Spinal cord (tissue), 10 donors: ENCODE results near the gene XRCC3. TPM values are rescaled to one million over a fixed set of nuclear protein-coding genes. Genes with fewer than 3 reads are reported as not detected.
"Not testable (repeated sequence)": the region's sequence is repeated elsewhere in the genome, so short reads cannot be mapped to it uniquely, and the experiment has no call there.

Experiments
- DNase-seq, 6 donors: peaks; one replicate each; pipeline versions ENCODE4 v3.0.0 to v3.0.0-alpha.2; 2013 to 2015; ENCODE audit warnings: low spot score in 6 of 6, low read depth in 4 of 6
- H3K27ac ChIP-seq: one replicate; pipeline ENCODE4 v1.5.1; 2013; ENCODE audit warnings: low read depth, low read length, control low read depth
- H3K27me3 ChIP-seq: one replicate; pipeline ENCODE4 v1.6.1; 2013; ENCODE audit warnings: low read length; ENCODE audit not compliant: control insufficient read depth, insufficient read depth
- H3K36me3 ChIP-seq: one replicate; pipeline ENCODE4 v1.6.1; 2013; ENCODE audit warnings: low read length; ENCODE audit not compliant: control insufficient read depth, insufficient read depth
- H3K4me1 ChIP-seq: one replicate; pipeline ENCODE4 v1.6.1; 2013; ENCODE audit warnings: low read length; ENCODE audit not compliant: control insufficient read depth, insufficient read depth
- H3K4me3 ChIP-seq: one replicate; pipeline ENCODE4 v1.5.1; 2013; ENCODE audit warnings: low read depth, low read length, control low read depth
- H3K9me3 ChIP-seq: one replicate; pipeline ENCODE4 v1.6.1; 2013; ENCODE audit warnings: low read length; ENCODE audit not compliant: control insufficient read depth, insufficient read depth
- WGBS: methylation state at CpG from one replicate; pipeline ENCODE4 v1.1.5; 2013; ENCODE audit warnings: missing lambda C conversion rate; ENCODE audit not compliant: insufficient coverage; 5-methylcytosine and 5-hydroxymethylcytosine counted together
- polyA plus RNA-seq, 2 donors: library from polyadenylated mRNA; unstranded; fragments of 120-200 nt; gene quantifications; one replicate each; pipeline ENCODE4 v1.2.1, GENCODE V29; 2013; ENCODE audit not compliant: insufficient read length in 2 of 2
- total RNA-seq, 2 donors: library from RNA; depleted of rRNA in 1 of 2; stranded (reverse); fragments of 120-200 nt in 1 of 2; fragments of >200 nt in 1 of 2; gene quantifications; one replicate each; pipeline versions ENCODE4 v1.2.3 to v1.2.4, GENCODE V29; 2013 to 2014
- donor health status: healthy.

The XRCC3 gene
- total and polyA plus RNA-seq, 4 donors: 10.9 to 20.6 (median 13.6) TPM

DNA sequence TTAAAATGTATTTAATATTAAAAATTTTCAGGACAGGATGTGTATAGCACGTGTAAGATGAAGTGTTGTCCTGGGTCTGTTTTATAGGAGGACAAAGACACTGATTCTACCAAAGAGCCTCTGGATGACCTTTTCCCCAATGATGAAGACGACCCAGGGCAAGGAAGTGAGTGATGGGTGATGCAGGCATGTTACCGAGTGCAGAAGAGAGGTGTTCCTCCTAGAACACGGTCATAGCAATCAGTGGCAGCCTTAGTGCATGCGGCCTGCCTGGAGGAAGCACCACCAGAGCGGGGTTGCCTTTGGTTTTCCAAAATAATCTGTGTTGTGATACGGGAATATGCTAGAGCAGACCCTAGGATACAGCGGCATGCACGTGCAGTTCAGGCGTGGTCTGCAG is 53.2 kb downstream of the XRCC3 start:
- no peaks in the 10 kb centered on the region for H3K27me3 ChIP-seq
- 91% methylated on average over 9 of the region's 10 CpGs for WGBS
- no peak overlapping the region for H3K27ac ChIP-seq
- H3K4me1 ChIP-seq: no peaks in the 10 kb centered on the region
- no peaks in the 10 kb centered on the region for H3K9me3 ChIP-seq
- no peak for DNase-seq
- no peak overlapping the region for H3K4me3 ChIP-seq
- H3K36me3 ChIP-seq: peaks cover 80% of the 10 kb centered on the region

DNA sequence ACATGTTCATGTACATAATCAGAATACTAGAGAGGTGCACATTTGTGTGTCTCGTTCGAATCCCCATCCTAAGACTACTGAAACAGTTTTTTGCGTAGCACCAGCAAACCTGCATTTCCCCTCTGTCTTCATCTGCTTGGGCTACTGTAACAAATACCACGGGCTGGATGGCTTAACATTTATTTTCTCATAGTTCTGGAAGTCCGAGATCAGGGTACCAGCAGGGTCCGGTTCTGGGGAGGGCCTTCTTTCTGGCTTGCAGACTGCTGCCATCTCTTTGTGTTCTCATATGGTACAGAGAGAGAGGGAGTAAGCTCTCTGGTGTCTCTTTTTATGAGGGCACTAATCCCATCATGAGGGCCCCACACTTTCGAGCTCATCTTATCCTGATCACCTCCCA is 55.6 kb downstream of the XRCC3 start:
- Histone ChIP-seq H3K27ac (no peak overlapping the region), H3K9me3 (no peaks in the 10 kb centered on the region), H3K4me3 (no peak overlapping the region), H3K36me3 (peaks cover 76% of the 10 kb centered on the region), H3K4me1 (no peaks in the 10 kb centered on the region), H3K27me3 (no peaks in the 10 kb centered on the region)
- no peak for DNase-seq
- 100% methylated on average over 4 of the region's 7 CpGs for WGBS

DNA sequence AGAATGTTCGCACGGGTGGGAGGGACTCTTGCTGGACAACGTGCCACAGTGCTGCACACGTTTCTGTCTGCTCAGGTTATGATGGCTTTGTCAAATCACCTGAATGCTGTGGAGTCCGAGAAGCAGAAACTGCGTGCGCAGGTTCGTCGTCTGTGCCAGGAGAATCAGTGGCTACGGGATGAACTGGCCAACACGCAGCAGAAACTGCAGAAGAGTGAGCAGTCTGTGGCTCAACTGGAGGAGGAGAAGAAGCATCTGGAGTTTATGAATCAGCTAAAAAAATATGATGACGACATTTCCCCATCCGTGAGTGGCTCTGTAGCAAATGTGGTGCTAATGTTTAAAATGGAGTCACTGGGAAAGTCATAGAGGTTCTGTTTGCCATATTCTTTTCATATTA is 57.8 kb downstream of the XRCC3 start:
- H3K27me3 ChIP-seq: no peaks in the 10 kb centered on the region
- 96% methylated on average over 11 of the region's 13 CpGs for WGBS
- H3K27ac ChIP-seq: no peak overlapping the region
- no peaks in the 10 kb centered on the region for H3K9me3 ChIP-seq
- no peak overlapping the region for H3K4me3 ChIP-seq
- peaks cover 12% of the 10 kb centered on the region for H3K4me1 ChIP-seq
- no peak for DNase-seq
- peaks cover 59% of the 10 kb centered on the region for H3K36me3 ChIP-seq

DNA sequence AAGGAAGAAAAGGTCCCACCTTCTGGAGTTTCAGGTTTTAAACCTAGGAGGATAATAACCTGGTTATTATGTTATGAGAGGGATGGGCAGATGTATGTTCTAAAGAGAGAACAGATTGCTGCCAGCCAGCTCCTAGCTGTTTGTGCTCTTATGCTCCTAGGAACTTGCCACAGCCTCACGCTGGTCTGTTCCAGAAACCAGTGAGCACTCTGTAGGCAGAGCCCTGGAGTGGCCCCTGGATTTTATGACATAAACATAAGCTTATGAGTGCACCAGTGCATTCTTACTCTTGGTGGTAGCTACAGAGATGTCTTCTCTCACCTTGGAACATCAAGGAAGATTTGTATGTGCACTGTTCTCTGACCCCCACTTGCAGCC is 58.5 kb downstream of the XRCC3 start:
- Histone ChIP-seq H3K4me3 (no peak overlapping the region), H3K27ac (no peak overlapping the region), H3K9me3 (no peaks in the 10 kb centered on the region), H3K4me1 (peaks cover 15% of the 10 kb centered on the region), H3K27me3 (no peaks in the 10 kb centered on the region), H3K36me3 (peaks cover 53% of the 10 kb centered on the region)
- no peak for DNase-seq
- WGBS: 100% methylated on average over 1 of the region's 1 CpG

DNA sequence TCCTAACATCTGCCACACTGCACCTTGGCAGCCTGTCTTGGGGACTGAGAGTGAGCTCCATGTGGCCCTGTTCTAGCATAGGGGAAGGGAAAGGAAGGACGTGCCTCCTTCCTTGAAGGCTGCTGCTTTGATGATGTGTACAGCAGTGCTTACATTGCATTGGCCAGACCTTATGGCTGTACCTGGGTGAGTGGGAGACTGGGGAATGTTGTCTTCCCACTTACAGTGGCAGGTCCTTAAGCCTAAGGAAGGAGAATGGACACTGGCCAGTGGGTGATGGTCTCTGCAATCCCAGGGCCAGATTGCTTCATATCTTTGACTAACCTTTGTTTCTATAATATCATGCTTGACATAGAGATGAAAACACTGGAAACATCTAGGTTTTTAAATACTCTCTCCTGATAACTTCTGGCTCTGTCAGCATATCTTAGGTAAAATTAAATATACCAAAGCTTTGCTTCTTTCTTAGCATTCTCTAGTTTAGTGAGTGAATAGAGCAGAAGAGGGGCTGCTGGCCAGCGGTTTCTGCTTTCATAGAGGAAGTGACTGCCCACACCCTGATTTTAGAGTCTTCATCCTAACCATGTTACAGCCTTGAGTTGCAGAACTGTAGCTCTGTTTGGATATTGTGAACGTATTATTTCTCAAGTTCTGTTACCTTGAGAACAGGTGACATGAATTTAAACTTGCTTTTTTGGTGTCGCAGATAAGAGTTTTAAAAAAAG is 59.1 kb downstream of the XRCC3 start:
- Histone ChIP-seq H3K27me3 (no peaks in the 10 kb centered on the region), H3K9me3 (no peaks in the 10 kb centered on the region), H3K4me3 (no peak overlapping the region), H3K4me1 (peaks cover 18% of the 10 kb centered on the region), H3K27ac (no peak overlapping the region), H3K36me3 (peaks cover 52% of the 10 kb centered on the region)
- DNase-seq: no peak
- WGBS: 83% methylated on average over 2 of the region's 4 CpGs

GRCh38 chr14:103654619-103655018 is 60.6 kb downstream of the XRCC3 start:
- H3K4me3 ChIP-seq: no peak overlapping the region
- no peak overlapping the region for H3K27ac ChIP-seq
- H3K27me3 ChIP-seq: no peaks in the 10 kb centered on the region
- no peaks in the 10 kb centered on the region for H3K9me3 ChIP-seq
- DNase-seq: no peak
- H3K36me3 ChIP-seq: peaks cover 37% of the 10 kb centered on the region
- H3K4me1 ChIP-seq: peaks cover 18% of the 10 kb centered on the region
- 92% methylated on average over 6 of the region's 6 CpGs for WGBS

DNA sequence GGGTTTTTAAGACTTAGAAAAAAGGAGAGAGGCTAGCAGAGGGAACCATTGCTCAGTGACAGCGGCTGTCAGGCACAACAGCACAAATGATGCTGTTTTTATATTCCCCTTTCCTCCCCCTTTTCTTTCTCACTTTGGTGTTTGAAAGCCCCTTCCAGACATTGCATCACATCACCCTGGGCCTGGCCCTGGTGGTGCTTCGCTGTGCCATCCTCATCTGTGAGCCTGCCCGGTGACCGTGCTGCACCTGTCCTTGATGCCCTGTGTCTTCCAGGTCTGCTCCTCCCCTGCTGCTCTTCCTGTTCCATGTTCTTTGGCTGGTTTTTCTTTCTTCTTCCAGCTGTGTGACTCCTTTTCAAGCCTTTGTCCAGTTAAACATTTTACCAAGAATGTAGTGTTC is 61.4 kb downstream of the XRCC3 start:
- WGBS: 59% methylated on average over 3 of the region's 4 CpGs
- peaks cover 18% of the 10 kb centered on the region for H3K4me1 ChIP-seq
- no peaks in the 10 kb centered on the region for H3K9me3 ChIP-seq
- no peaks in the 10 kb centered on the region for H3K27me3 ChIP-seq
- no peak for DNase-seq
- H3K27ac ChIP-seq: no peak overlapping the region
- H3K4me3 ChIP-seq: no peak overlapping the region
- H3K36me3 ChIP-seq: peaks cover 33% of the 10 kb centered on the region

- H3K27ac ChIP-seq, H3K9me3 ChIP-seq, H3K27me3 ChIP-seq, H3K4me3 ChIP-seq: not testable (repeated sequence)
- Histone ChIP-seq H3K4me1 (peaks cover 18% of the 10 kb centered on the region), H3K36me3 (peaks cover 33% of the 10 kb centered on the region)
- DNase-seq: peak in 1 of 6 donors; percentile 15
- 32% methylated on average over 8 of the region's 10 CpGs for WGBS
Observed at GRCh38 chr14:103653336-103653735, 61.9 kb downstream of the XRCC3 start.

DNA sequence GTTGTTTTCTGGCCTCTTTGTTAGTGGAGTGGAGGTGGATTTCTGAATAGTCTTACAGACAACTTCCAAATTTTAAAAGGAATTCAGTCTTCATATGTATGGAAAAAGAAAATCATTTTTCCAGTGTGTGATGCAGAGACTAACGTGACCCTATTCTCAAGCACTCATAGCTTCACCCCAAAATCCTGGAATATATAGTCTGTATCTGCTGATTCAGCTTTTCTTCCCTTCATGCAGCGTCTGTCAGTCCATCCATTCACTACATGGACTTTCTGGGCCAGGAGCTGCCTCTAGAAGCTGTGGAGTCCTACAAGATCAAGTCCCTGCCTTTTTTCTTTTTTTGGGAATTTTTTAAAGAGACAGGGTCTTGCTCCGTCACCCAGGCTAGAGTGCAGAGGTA is 62.4 kb downstream of the XRCC3 start:
- WGBS: 92% methylated on average over 1 of the region's 3 CpGs
- Histone ChIP-seq H3K4me1 (peaks cover 18% of the 10 kb centered on the region), H3K9me3 (no peaks in the 10 kb centered on the region), H3K27me3 (no peaks in the 10 kb centered on the region), H3K27ac (no peak overlapping the region), H3K4me3 (no peak overlapping the region), H3K36me3 (peaks cover 28% of the 10 kb centered on the region)
- no peak for DNase-seq

- H3K27me3 ChIP-seq: no peaks in the 10 kb centered on the region
- H3K27ac ChIP-seq: no peak overlapping the region
- no peak for DNase-seq
- H3K9me3 ChIP-seq: no peaks in the 10 kb centered on the region
- H3K4me1 ChIP-seq: peaks cover 18% of the 10 kb centered on the region
- H3K4me3 ChIP-seq: no peak overlapping the region
- WGBS: 86% methylated on average over 7 of the region's 7 CpGs
- H3K36me3 ChIP-seq: peaks cover 21% of the 10 kb centered on the region
Observed at GRCh38 chr14:103651585-103651984, 63.7 kb downstream of the XRCC3 start.
